Measurements from ENCODE around the gene PEAR1. TPM values are rescaled to one million over a fixed set of nuclear protein-coding genes. Genes with fewer than 3 reads are reported as not detected.

PEAR1 gene
- total and polyA plus RNA-seq, 2 of the 8 experiments (the other 6 are each of a cell fraction or from before 2014, with no cell fraction given) = 0.63 to 0.71 TPM

GRCh38 chr1:156936191-156936590 lies 42.7 kb downstream of the PEAR1 start:
- no peak overlapping the region for H3K14ac ChIP-seq (ENCODE audit: insufficient read length)
- FAIRE-seq (no peak), DNase-seq (ENCODE audit: low read depth in 1 of 2, low spot score in 2 of 2) (no peak)
- H4K20me1 ChIP-seq (replicated peaks in 1 of 2; ENCODE audit: control insufficient read depth in 1 of 2, insufficient read depth in 2 of 2, low read length in 2 of 2) = peaks cover 4% of the 10 kb centered on the region in 2 experiments
- H3K79me2 ChIP-seq (ENCODE audit: control insufficient read depth in 1 of 2, insufficient read depth in 2 of 2, low read length in 2 of 2) = no peaks in the 10 kb centered on the region
- no peak overlapping the region for H3K4me2 ChIP-seq (ENCODE audit: insufficient read depth in 1 of 2, low read depth in 2 of 2, low read length in 2 of 2)
- no peaks in the 10 kb centered on the region; a peak in 1 of 7 replicates for H3K27me3 ChIP-seq (replicated peaks in 1 of 4; ENCODE audit: control insufficient read depth in 3 of 4, extremely low read depth in 1 of 4, insufficient read depth in 3 of 4, low read length in 3 of 4)
- no peak overlapping the region for H2BK20ac ChIP-seq (ENCODE audit: low read length)
- TF ChIP-seq YY1 (IDR thresholded peaks at IDR 0.05; ENCODE audit: low read depth, low read length) = no peak
- no peak for TF ChIP-seq GABPA (IDR thresholded peaks at IDR 0.05; ENCODE audit: borderline replicate concordance, insufficient read depth, low read length)
- no peak for TF ChIP-seq TEAD4 (IDR thresholded peaks at IDR 0.05; ENCODE audit: low read depth, low read length)
- TF ChIP-seq, protein P1, sequence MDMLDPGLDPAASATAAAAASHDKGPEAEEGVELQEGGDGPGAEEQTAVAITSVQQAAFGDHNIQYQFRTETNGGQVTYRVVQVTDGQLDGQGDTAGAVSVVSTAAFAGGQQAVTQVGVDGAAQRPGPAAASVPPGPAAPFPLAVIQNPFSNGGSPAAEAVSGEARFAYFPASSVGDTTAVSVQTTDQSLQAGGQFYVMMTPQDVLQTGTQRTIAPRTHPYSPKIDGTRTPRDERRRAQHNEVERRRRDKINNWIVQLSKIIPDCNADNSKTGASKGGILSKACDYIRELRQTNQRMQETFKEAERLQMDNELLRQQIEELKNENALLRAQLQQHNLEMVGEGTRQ (IDR thresholded peaks at IDR 0.05; ENCODE audit: low read length) = no peak
- TF ChIP-seq POLR2A (IDR thresholded peaks at IDR 0.05; ENCODE audit: control extremely low read depth in 1 of 2, low read depth in 2 of 2, low read length in 2 of 2) = no peak
- TF ChIP-seq TBP (IDR thresholded peaks at IDR 0.05; ENCODE audit: low read depth, low read length) = no peak
- ChIA-PET CTCF (ENCODE audit: partially characterized antibody) (interaction anchor here (0.7 to 2.6 kb wide), 7 partner anchors 8 to 258 kb away, joined by 3 to 12 read pairs (median 3); no protein-coding TSS in a partner anchor), POLR2A (ENCODE audit: partially characterized antibody) (interaction anchor here (0.9 to 1.1 kb wide), 2 partner anchors 9 to 23 kb away, joined by 3 read pairs; no protein-coding TSS in a partner anchor)
- H2BK15ac ChIP-seq (ENCODE audit: low read length) = no peak overlapping the region
- H4K8ac ChIP-seq (ENCODE audit: extremely low read depth, insufficient read depth, low read length) = no peak overlapping the region
- peaks cover 0 to 4% (median 0%) of the 10 kb centered on the region in 4 experiments; a peak in 3 of 7 replicates for H3K4me1 ChIP-seq (replicated peaks in 1 of 4; ENCODE audit: control insufficient read depth in 3 of 4, insufficient read depth in 4 of 4, low read length in 3 of 4)
- no peaks in the 10 kb centered on the region for H3K9me3 ChIP-seq (ENCODE audit: insufficient read depth in 2 of 2, low read depth in 1 of 2, low read length in 1 of 2)
- no peak overlapping the region for H3K18ac ChIP-seq (ENCODE audit: extremely low read depth, low read length)
- no peak overlapping the region for H2BK120ac ChIP-seq (replicated peaks; ENCODE audit: low read depth, low read length)
- no peak overlapping the region for H4K91ac ChIP-seq (replicated peaks; ENCODE audit: insufficient read length, low read length)
- WGBS, 2 experiments (ENCODE audit: extremely low coverage in 1 of 2, insufficient coverage in 1 of 2, insufficient read length in 1 of 2, insufficient replicate concordance in 2 of 2, low coverage in 1 of 2, low lambda C conversion rate in 2 of 2, missing lambda C conversion rate in 1 of 2) = 91% methylated on average over 5 of the region's 5 CpGs; no CpG with 5 or more reads in 1 of the 2 experiments
- H3K4me3 ChIP-seq (ENCODE audit: extremely low read depth in 1 of 4, insufficient read depth in 2 of 4, low read depth in 3 of 4, low read length in 4 of 4) = no peak overlapping the region
- H3K9ac ChIP-seq (replicated peaks in 1 of 4; ENCODE audit: extremely low read depth in 1 of 4, low read depth in 3 of 4, low read length in 3 of 4) = no peak overlapping the region
- H3K79me1 ChIP-seq (ENCODE audit: low read depth, low read length) = no peaks in the 10 kb centered on the region
- peaks cover 11 to 41% (median 13%) of the 10 kb centered on the region in 4 experiments for H3K36me3 ChIP-seq (ENCODE audit: control insufficient read depth in 2 of 4, insufficient read depth in 4 of 4, low read length in 3 of 4)
- H3K23me2 ChIP-seq (ENCODE audit: low read depth, low read length) = peaks cover 1% of the 10 kb centered on the region; the same call in 1 of the 2 replicates
- H3K23ac ChIP-seq (ENCODE audit: insufficient read length) = no peak overlapping the region
- no peak overlapping the region for H4K5ac ChIP-seq (ENCODE audit: insufficient read length, low read depth, low read length)
- H3K27ac ChIP-seq (ENCODE audit: low read depth, low read length) = no peak overlapping the region
- H3K56ac ChIP-seq (replicated peaks; ENCODE audit: insufficient read length, low read depth, low read length) = no peak overlapping the region
- H2AFZ ChIP-seq (ENCODE audit: low read length) = no peak overlapping the region
- no peak overlapping the region for H2BK12ac ChIP-seq (ENCODE audit: low read depth, low read length)
- no peak overlapping the region for H2AK5ac ChIP-seq (ENCODE audit: low read depth, low read length)
- no peak overlapping the region for H3K4ac ChIP-seq (replicated peaks; ENCODE audit: insufficient read length, low read depth, low read length)
- H2BK5ac ChIP-seq (ENCODE audit: low read depth, low read length) = no peak overlapping the region
